H1 (cell line): ENCODE measurements around the gene ABCD4.

ENCODE experiments used
- EZH2 ChIP-seq: fragments of 200-600 bp; sonication (generic); IDR thresholded peaks from 2 replicates; pipeline ENCODE4 v1.7.1; 2012; ENCODE audit warnings: low read depth, mild to moderate bottlenecking, moderate library complexity, low read length, inconsistent platforms; ENCODE audit not compliant: severe bottlenecking
- JUND ChIP-seq: IDR thresholded peaks from 2 replicates; pipeline ENCODE4 v1.6.1; 2011; ENCODE audit warnings: mild to moderate bottlenecking, improper control_type of control experiment, low read length
- POLR2AphosphoS5 ChIP-seq: IDR thresholded peaks from 2 replicates; pipeline ENCODE4 v1.6.1; 2011; ENCODE audit warnings: low read depth, low read length
- RAD21 ChIP-seq, 2 experiments: IDR thresholded peaks in 1 of 2; conservative IDR thresholded peaks in 1 of 2; 2 replicates each; pipeline ENCODE4 v1.6.1; 2011; ENCODE audit warnings: low read depth in 2 of 2, low read length in 2 of 2, improper control_type of control experiment in 1 of 2, inconsistent platforms in 1 of 2, mild to moderate bottlenecking in 1 of 2, moderate library complexity in 1 of 2
- RFX5 ChIP-seq: IDR thresholded peaks from 2 replicates; pipeline ENCODE4 v1.6.1; 2011; ENCODE audit warnings: low read depth, low read length, improper control_type of control experiment, borderline replicate concordance
- TF ChIP-seq, protein P1 (sequence below), 3 experiments: IDR thresholded peaks; 1 replicate in 2 of 3; 2 replicates in 1 of 3; pipeline versions ENCODE4 v1.5.1 to v1.6.1; 2011; ENCODE audit warnings: low read length in 3 of 3, mild to moderate bottlenecking in 3 of 3, inconsistent platforms in 2 of 3, low read depth in 1 of 3, moderate library complexity in 1 of 3; ENCODE audit not compliant: insufficient read depth in 1 of 3; ENCODE audit errors: control extremely low read depth in 1 of 3

DNA sequence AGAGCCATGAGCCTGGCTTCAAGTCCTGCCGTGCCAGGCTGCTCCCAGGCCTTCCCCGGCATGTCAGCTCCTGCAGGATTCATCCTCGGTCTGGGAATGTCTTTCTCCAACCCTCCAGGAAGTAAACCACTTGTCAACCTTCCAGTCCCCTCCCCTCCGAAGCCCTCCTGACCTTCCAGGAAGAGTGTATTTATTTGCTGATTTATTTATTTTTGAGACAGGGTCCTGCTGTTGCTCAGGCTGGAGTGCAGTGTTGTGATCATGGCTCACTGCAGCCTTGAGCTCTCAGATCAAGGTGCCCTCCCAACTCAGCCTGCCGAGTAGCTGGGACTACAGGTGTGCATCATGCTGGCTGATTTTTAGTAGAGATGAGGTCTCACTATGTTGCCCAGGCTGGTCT is 38.8 kb downstream of the ABCD4 start:
- TF ChIP-seq, protein P1, sequence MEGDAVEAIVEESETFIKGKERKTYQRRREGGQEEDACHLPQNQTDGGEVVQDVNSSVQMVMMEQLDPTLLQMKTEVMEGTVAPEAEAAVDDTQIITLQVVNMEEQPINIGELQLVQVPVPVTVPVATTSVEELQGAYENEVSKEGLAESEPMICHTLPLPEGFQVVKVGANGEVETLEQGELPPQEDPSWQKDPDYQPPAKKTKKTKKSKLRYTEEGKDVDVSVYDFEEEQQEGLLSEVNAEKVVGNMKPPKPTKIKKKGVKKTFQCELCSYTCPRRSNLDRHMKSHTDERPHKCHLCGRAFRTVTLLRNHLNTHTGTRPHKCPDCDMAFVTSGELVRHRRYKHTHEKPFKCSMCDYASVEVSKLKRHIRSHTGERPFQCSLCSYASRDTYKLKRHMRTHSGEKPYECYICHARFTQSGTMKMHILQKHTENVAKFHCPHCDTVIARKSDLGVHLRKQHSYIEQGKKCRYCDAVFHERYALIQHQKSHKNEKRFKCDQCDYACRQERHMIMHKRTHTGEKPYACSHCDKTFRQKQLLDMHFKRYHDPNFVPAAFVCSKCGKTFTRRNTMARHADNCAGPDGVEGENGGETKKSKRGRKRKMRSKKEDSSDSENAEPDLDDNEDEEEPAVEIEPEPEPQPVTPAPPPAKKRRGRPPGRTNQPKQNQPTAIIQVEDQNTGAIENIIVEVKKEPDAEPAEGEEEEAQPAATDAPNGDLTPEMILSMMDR (IDR thresholded peaks at IDR 0.05; ENCODE audit: control extremely low read depth in 1 of 3, insufficient read depth in 1 of 3, low read depth in 1 of 3, low read length in 3 of 3) = no peak
- TF ChIP-seq JUND = no peak
- no peak for TF ChIP-seq POLR2AphosphoS5
- TF ChIP-seq EZH2 = no peak
- no peak for TF ChIP-seq RFX5
- TF ChIP-seq RAD21 (IDR thresholded peaks at IDR 0.05 in 1 of 2, conservative IDR thresholded peaks at IDR 0.05 in 1 of 2; ENCODE audit: low read depth in 2 of 2, low read length in 2 of 2) = no peak
